Measurements from ENCODE around the gene ZNF710. TPM values are rescaled to one million over a fixed set of nuclear protein-coding genes. Genes with fewer than 3 reads are reported as not detected.

ZNF710 gene
- total and polyA plus RNA-seq, 2 experiments from 2014 or later = 15.9 to 18.2 TPM

DNA sequence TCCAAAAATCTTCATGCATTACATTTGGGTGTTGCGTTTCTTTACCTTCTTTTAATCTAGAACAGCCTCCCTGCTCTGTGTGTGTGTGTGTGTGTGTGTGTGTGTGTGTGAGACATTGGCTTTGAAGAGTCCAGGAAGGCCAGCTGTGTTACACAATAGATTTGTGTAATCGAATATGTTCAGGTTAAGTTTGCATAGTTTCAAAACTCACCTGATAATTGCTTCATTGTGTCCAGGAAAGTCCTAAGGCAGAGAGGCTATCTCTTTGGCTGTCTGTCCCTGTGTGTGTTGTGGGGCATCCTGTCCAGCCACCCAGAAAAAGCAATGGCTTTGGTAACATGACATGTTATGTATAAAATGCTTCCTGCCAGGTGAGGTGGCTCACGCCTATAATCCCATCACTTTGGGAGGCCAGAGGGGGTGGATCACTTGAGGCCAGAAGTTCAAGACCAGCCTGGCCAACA is 37.5 kb downstream of the ZNF710 start:
- Mint-ChIP-seq H3K4me3 (no peak overlapping the region), H3K9me3 (no peaks in the 10 kb centered on the region), H3K27me3 (ENCODE audit: insufficient read depth, low read depth, poor library complexity) (peaks cover 13% of the 10 kb centered on the region), H3K4me1 (peaks cover 67% of the 10 kb centered on the region), H3K36me3 (ENCODE audit: low read depth) (no peaks in the 10 kb centered on the region; the same call in 2 of the 3 replicates), H3K27ac (peak overlapping the region; percentile 27)
- Histone ChIP-seq H3K36me3 (ENCODE audit: insufficient read depth) (no peaks in the 10 kb centered on the region), H3K9me2 (ENCODE audit: insufficient read depth) (no peaks in the 10 kb centered on the region), H3K4me2 (no peak overlapping the region), H4K20me1 (replicated peaks; ENCODE audit: insufficient read depth) (no peaks in the 10 kb centered on the region), H3K27ac (ENCODE audit: low read depth) (no peak overlapping the region), H3F3A (replicated peaks; ENCODE audit: low read depth) (0 out of 2 replicates have a peak, but pooled peaks cover under 1% of the 10 kb centered on the region), H2AFZ (no peak overlapping the region), H3K79me2 (replicated peaks; ENCODE audit: insufficient read depth) (peaks cover 6% of the 10 kb centered on the region; the same call in 1 of the 2 replicates), H3K4me1 (ENCODE audit: insufficient read depth) (peaks cover 11% of the 10 kb centered on the region; the same call in 1 of the 2 replicates), H3K4me3 (no peak overlapping the region), H3K27me3 (ENCODE audit: insufficient read depth) (no peaks in the 10 kb centered on the region)
- DNase-seq (ENCODE audit: low spot score) = no peak
- TF ChIP-seq ETS1 (IDR thresholded peaks at IDR 0.05) = no peak
- TF ChIP-seq CTCF (conservative IDR thresholded peaks at IDR 0.05; ENCODE audit: low read depth in 2 of 2) = no peak
- no peak for TF ChIP-seq EZH2 (IDR thresholded peaks at IDR 0.05; ENCODE audit: low read depth, unreplicated experiment)
- TF ChIP-seq, protein P1, sequence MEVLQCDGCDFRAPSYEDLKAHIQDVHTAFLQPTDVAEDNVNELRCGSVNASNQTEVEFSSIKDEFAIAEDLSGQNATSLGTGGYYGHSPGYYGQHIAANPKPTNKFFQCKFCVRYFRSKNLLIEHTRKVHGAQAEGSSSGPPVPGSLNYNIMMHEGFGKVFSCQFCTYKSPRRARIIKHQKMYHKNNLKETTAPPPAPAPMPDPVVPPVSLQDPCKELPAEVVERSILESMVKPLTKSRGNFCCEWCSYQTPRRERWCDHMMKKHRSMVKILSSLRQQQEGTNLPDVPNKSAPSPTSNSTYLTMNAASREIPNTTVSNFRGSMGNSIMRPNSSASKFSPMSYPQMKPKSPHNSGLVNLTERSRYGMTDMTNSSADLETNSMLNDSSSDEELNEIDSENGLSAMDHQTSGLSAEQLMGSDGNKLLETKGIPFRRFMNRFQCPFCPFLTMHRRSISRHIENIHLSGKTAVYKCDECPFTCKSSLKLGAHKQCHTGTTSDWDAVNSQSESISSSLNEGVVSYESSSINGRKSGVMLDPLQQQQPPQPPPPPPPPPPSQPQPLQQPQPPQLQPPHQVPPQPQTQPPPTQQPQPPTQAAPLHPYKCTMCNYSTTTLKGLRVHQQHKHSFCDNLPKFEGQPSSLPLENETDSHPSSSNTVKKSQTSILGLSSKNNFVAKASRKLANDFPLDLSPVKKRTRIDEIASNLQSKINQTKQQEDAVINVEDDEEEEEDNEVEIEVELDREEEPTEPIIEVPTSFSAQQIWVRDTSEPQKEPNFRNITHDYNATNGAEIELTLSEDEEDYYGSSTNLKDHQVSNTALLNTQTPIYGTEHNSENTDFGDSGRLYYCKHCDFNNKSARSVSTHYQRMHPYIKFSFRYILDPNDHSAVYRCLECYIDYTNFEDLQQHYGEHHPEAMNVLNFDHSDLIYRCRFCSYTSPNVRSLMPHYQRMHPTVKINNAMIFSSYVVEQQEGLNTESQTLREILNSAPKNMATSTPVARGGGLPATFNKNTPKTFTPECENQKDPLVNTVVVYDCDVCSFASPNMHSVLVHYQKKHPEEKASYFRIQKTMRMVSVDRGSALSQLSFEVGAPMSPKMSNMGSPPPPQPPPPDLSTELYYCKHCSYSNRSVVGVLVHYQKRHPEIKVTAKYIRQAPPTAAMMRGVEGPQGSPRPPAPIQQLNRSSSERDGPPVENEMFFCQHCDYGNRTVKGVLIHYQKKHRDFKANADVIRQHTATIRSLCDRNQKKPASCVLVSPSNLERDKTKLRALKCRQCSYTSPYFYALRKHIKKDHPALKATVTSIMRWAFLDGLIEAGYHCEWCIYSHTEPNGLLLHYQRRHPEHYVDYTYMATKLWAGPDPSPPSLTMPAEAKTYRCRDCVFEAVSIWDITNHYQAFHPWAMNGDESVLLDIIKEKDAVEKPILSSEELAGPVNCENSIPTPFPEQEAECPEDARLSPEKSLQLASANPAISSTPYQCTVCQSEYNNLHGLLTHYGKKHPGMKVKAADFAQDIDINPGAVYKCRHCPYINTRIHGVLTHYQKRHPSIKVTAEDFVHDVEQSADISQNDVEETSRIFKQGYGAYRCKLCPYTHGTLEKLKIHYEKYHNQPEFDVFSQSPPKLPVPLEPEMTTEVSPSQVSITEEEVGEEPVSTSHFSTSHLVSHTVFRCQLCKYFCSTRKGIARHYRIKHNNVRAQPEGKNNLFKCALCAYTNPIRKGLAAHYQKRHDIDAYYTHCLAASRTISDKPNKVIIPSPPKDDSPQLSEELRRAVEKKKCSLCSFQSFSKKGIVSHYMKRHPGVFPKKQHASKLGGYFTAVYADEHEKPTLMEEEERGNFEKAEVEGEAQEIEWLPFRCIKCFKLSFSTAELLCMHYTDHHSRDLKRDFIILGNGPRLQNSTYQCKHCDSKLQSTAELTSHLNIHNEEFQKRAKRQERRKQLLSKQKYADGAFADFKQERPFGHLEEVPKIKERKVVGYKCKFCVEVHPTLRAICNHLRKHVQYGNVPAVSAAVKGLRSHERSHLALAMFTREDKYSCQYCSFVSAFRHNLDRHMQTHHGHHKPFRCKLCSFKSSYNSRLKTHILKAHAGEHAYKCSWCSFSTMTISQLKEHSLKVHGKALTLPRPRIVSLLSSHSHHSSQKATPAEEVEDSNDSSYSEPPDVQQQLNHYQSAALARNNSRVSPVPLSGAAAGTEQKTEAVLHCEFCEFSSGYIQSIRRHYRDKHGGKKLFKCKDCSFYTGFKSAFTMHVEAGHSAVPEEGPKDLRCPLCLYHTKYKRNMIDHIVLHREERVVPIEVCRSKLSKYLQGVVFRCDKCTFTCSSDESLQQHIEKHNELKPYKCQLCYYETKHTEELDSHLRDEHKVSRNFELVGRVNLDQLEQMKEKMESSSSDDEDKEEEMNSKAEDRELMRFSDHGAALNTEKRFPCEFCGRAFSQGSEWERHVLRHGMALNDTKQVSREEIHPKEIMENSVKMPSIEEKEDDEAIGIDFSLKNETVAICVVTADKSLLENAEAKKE (CRISPR knock-in tag; IDR thresholded peaks at IDR 0.05) = no peak
- TF ChIP-seq ZNF114 (CRISPR knock-in tag; IDR thresholded peaks at IDR 0.05) = no peak
- no peak for TF ChIP-seq ZNF331 (CRISPR knock-in tag; IDR thresholded peaks at IDR 0.05; ENCODE audit: low read depth)
- TF ChIP-seq EZH2phosphoT487 (IDR thresholded peaks at IDR 0.05; ENCODE audit: unreplicated experiment) = no peak
- TF ChIP-seq JUNB (IDR thresholded peaks at IDR 0.05; ENCODE audit: unreplicated experiment) = no peak
- no peak for TF ChIP-seq REST (IDR thresholded peaks at IDR 0.05; ENCODE audit: unreplicated experiment)
- TF ChIP-seq NANOG (IDR thresholded peaks at IDR 0.05; ENCODE audit: borderline replicate concordance) = no peak
- TF ChIP-seq POLR2AphosphoS5 (IDR thresholded peaks at IDR 0.05; ENCODE audit: low read depth) = no peak
- no peak for ATAC-seq
